ENCODE measurements around the gene RYK. TPM values are rescaled to one million over a fixed set of nuclear protein-coding genes. Genes with fewer than 3 reads are reported as not detected.

RYK gene
- total RNA-seq, 1 donor from 2014 or later: 136 TPM

- no peak for DNase-seq
Observed at GRCh38 chr3:134147411-134147810, 103.2 kb downstream of the RYK start.

DNA sequence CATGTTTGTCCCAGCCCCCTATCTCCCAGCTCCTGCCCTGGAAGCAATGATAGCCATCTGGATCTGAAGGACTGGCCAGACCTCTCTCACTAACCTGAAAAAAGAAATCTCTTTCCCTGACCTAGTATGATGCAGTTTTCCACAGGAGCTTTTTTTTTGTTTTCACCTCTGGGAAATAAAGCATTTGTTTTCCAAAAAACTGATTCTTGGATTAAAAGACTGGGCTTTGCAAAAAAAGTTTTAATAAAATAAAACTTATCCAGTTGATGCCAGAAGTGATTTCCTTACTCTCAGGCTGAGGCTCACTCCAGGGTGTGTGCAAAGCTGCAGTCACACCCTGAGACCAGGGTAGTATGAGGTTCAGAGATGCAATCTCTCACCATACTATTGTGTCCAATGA lies 104.0 kb downstream of the RYK start:
- no peak for DNase-seq

DNA sequence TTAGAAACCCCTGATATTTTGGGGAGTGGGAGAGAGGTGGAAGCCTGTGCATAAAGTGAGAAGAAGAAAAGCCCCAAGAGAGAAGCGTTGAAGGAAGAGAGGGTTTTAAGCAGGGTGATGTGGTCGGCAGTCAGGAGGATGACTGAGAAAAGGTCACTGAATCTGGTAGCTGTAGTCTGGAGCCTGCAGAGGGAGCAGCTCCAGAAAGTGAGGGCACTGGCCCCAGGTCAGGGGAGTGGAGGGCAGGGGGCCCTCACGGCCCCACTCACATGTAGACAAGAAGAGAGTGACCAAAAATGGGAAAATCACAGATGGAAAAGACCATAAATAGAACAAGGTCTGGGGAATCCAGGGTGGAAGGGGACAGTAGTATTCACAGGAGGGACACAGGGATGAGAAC lies 105.5 kb downstream of the RYK start:
- no peak for DNase-seq

GRCh38 chr3:134144694-134145093 lies 106.0 kb downstream of the RYK start:
- no peak for DNase-seq

DNA sequence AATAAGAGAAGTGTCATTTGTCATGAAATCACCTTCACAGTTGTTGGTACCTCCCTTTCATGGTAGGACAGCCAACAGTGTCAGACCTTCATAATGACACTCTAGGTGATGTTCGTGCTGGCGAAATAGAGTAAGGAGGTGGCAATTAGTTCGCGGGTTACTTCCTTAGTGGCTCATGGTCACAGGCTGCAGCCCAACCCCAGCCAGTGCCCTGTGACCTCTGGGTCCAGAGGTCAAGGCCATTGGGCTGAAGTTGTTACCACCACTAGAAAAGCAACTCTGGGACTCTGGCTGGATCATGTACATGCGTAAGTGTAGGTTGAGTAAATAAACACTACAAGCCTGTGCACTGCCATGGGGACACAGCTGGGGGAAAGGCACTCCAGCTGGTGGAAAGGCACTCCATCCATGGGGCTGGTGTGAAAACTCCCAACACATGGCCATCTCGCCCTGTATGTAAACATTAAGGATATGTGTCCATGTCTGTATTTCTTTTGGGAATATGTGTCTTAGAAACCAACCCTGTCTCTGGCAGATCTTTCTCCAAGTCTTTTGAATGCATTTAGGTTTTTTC lies 106.7 kb downstream of the RYK start:
- DNase-seq: no peak

GRCh38 chr3:134136604-134137003 lies 114.1 kb downstream of the RYK start:
- no peak for DNase-seq

DNA sequence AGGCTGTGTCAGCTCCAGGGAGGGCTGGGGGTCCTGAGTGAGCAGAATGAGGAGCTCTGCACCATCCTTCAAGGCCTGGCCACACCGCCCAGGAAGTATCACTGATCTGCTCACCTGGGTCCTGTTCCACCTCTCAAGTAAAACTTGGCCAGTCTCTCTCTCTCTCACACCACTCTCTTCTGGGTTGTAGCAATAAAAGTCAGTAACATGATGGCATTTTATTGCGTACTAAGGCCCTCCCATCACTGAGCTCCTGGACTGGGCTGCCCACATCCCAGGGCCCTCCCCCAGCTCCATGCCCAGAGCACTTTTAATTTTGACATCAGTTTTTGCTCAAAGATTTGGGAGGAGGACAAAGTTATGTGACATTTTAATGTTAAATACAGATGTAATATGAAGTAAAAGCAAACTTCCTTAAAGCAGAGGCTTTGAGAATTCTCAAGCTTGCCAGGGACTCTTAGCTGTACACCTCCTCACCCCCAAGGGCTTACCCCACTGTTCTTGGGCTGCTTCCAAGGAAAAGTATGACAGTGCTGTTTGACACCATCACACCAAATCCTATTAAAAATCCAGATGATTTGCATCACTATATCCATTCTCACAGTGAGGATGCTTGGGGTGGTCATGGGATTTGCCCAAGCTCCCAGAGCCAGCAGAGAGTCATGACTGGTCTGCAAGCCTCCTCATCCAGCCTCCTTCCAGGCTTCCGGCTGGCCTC lies 115.8 kb downstream of the RYK start:
- no peak for DNase-seq

GRCh38 chr3:134134240-134134639 lies 116.4 kb downstream of the RYK start:
- no peak for DNase-seq

DNA sequence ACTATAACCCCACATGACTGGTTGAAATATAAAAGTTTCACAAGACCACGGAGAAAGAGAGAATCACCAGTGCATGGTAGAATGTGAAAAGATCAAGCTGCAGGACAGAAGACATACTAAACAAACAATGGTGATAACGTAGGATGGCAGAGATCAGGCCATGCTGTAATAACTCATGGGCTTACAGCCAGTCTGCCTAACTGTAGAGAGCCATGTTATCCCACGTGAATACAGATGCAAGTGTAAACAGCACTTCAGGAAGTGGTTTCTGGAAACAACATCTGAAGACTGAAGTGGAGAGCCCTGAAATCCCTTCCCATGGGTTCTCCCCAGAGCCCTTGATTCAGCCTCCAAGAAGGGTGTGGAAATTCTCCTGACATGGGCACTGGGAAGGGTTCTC lies 117.7 kb downstream of the RYK start:
- DNase-seq: no peak

DNA sequence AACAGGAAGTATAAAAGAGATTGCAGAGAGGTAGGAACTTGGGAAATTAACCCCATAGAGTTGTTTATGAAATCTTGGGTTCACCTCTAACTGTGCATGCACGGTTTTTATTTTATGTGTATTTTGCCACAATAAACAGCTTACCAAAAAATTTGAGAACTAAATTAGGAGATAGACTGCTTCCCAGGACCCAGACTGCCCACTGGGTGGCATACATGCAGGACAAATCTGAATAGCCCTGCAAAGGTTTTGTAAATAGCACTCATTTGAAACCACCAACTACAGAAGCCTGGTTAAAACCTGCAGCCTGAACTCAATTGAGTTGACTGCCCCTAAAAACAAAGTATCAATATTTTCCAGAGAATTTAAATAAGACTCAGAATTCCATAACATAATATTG lies 124.5 kb downstream of the RYK start:
- no peak for DNase-seq

- no peak for DNase-seq
Observed at GRCh38 chr3:134114726-134115125, 135.9 kb downstream of the RYK start.

DNA sequence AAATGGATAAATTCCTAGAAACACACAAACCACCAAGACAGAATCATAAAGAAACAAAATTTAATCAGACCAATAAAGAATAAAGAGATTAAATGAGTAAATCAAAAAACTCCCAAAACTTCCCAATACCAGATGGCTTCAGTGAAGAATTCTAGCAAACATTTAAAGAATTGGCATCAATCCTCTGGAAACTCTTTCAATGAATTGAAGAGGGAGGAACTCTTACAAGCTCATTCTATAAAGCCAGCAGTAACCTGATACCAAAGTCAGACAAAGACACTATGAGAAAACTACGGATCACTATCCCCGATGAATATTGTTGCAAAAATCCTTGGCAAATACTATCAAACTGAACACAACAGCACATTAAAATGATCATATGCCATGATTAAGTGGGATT lies 139.0 kb downstream of the RYK start:
- DNase-seq: no peak

DNA sequence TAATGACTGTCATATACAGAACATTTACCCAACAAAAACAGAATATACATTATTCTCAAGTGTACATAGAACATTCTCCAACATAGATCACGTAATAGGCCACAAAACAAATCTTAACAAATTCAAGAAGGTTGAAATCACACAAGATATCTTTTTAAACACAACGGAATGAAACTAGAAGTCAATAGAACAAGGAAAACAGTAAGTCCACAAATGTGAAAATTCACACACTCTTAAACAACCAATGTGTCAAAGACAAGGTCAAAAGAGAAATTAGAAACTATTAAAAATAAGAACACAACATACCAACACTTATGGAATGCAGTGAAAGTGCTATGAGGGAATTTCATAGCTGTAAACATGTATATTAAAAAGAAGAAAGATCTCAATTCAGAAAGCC lies 139.7 kb downstream of the RYK start:
- no peak for DNase-seq

Other genes starting within 250 kb of the RYK start
- gene SLCO2A1, start 220.9 kb downstream of the RYK start, total RNA-seq: 0.78 TPM
- gene AMOTL2, start 123.6 kb upstream of the RYK start, total RNA-seq: 73.8 TPM
- 43.4 TPM for gene ANAPC13, start 235.1 kb upstream of the RYK start, total RNA-seq
- 20.9 TPM for gene CEP63, start 235.2 kb upstream of the RYK start, total RNA-seq